H9 (cell line): ENCODE measurements around the gene SDHA. TPM values are rescaled to one million over a fixed set of nuclear protein-coding genes. Genes with fewer than 3 reads are reported as not detected.
"Not testable (repeated sequence)": the region's sequence is repeated elsewhere in the genome, so short reads cannot be mapped to it uniquely, and the experiment has no call there.

Experiments used
- DNase-seq: peaks from one replicate; pipeline ENCODE4 v3.0.0-alpha.2; 2017
- H2AFZ ChIP-seq: one replicate; pipeline ENCODE4 v1.6.1; 2013; ENCODE audit warnings: mild to moderate bottlenecking, low read length, control low read depth, moderate library complexity
- H2AK5ac ChIP-seq: 2 replicates; pipeline ENCODE4 v1.6.1; 2013; ENCODE audit warnings: low read length, control low read depth, mixed read lengths; ENCODE audit not compliant: insufficient read length
- H2BK120ac ChIP-seq: one replicate; pipeline ENCODE4 v1.6.1; 2013; ENCODE audit warnings: low read depth, mild to moderate bottlenecking, low read length, control low read depth, inconsistent platforms; ENCODE audit not compliant: poor library complexity, severe bottlenecking
- H2BK12ac ChIP-seq: 2 replicates; pipeline ENCODE4 v1.6.1; 2013; ENCODE audit warnings: low read length, control low read depth, mixed read lengths, low read depth; ENCODE audit not compliant: insufficient read length
- H2BK15ac ChIP-seq: 2 replicates; pipeline ENCODE4 v1.6.1; 2013; ENCODE audit warnings: low read depth, low read length, control low read depth
- H2BK20ac ChIP-seq: one replicate; pipeline ENCODE4 v1.6.1; 2013; ENCODE audit warnings: low read depth, mild to moderate bottlenecking, low read length, control low read depth, inconsistent platforms; ENCODE audit not compliant: poor library complexity, severe bottlenecking
- H2BK5ac ChIP-seq: 2 replicates; pipeline ENCODE4 v1.6.1; 2013; ENCODE audit warnings: low read length, control low read depth, mixed read lengths; ENCODE audit not compliant: insufficient read length
- H3K14ac ChIP-seq: 2 replicates; pipeline ENCODE4 v1.6.1; 2013; ENCODE audit warnings: low read length, control low read depth; ENCODE audit not compliant: insufficient read depth
- H3K18ac ChIP-seq: 2 replicates; pipeline ENCODE4 v1.6.1; 2013; ENCODE audit warnings: low read depth, mild to moderate bottlenecking, mixed read lengths, low read length, control low read depth; ENCODE audit not compliant: insufficient read length
- H3K23ac ChIP-seq: 2 replicates; pipeline ENCODE4 v1.6.1; 2013; ENCODE audit warnings: low read length, control low read depth, mixed read lengths, low read depth; ENCODE audit not compliant: insufficient read length
- H3K23me2 ChIP-seq: 2 replicates; pipeline ENCODE4 v1.6.1; 2013; ENCODE audit warnings: low read depth, mild to moderate bottlenecking, mixed read lengths, low read length, control low read depth; ENCODE audit not compliant: insufficient read length, poor library complexity, severe bottlenecking
- H3K27ac ChIP-seq: 2 replicates; pipeline ENCODE4 v1.5.1; 2013; ENCODE audit warnings: low read length, control low read depth, mixed read lengths, low read depth; ENCODE audit not compliant: insufficient read length
- H3K27me3 ChIP-seq: 2 replicates; pipeline ENCODE4 v1.6.1; 2013; ENCODE audit warnings: low read length, control low read depth, inconsistent platforms; ENCODE audit not compliant: insufficient read depth
- H3K4ac ChIP-seq: 2 replicates; pipeline ENCODE4 v1.6.1; 2013; ENCODE audit warnings: low read depth, mild to moderate bottlenecking, control low read depth, inconsistent platforms, low read length, moderate library complexity
- H3K4me1 ChIP-seq: 2 replicates; pipeline ENCODE4 v1.6.1; 2013; ENCODE audit warnings: low read length, control low read depth, inconsistent platforms; ENCODE audit not compliant: insufficient read depth
- H3K4me2 ChIP-seq: 2 replicates; pipeline ENCODE4 v1.6.1; 2013; ENCODE audit warnings: low read length, control low read depth, mixed read lengths; ENCODE audit not compliant: insufficient read length, insufficient read depth
- H3K56ac ChIP-seq: 2 replicates; pipeline ENCODE4 v1.6.1; 2013; ENCODE audit warnings: low read depth, mild to moderate bottlenecking, mixed read lengths, low read length, control low read depth; ENCODE audit not compliant: insufficient read length
- H3K79me1 ChIP-seq: 2 replicates; pipeline ENCODE4 v1.6.1; 2013; ENCODE audit warnings: low read depth, mild to moderate bottlenecking, moderate library complexity, low read length, control low read depth, inconsistent platforms; ENCODE audit not compliant: insufficient read depth, poor library complexity, severe bottlenecking
- H3K79me2 ChIP-seq: 2 replicates; pipeline ENCODE4 v1.6.1; 2013; ENCODE audit warnings: low read length, control low read depth, inconsistent platforms; ENCODE audit not compliant: insufficient read depth
- H3K9ac ChIP-seq: 2 replicates; pipeline ENCODE4 v1.6.1; 2013; ENCODE audit warnings: low read length, control low read depth, mixed read lengths; ENCODE audit not compliant: insufficient read length; ENCODE audit errors: extremely low read depth
- H3K9me3 ChIP-seq: one replicate; pipeline ENCODE4 v1.6.1; 2013; ENCODE audit warnings: low read depth, low read length, inconsistent platforms; ENCODE audit not compliant: control insufficient read depth
- H3T11ph ChIP-seq: one replicate; pipeline ENCODE4 v1.6.1; 2013; ENCODE audit warnings: mild to moderate bottlenecking, low read length, control low read depth, inconsistent platforms
- H4K20me1 ChIP-seq: one replicate; pipeline ENCODE4 v1.6.1; 2013; ENCODE audit not compliant: control insufficient read depth, insufficient read length, insufficient read depth
- H4K5ac ChIP-seq: 2 replicates; pipeline ENCODE4 v1.6.1; 2013; ENCODE audit warnings: low read depth, mild to moderate bottlenecking, mixed read lengths, low read length, control low read depth; ENCODE audit not compliant: insufficient read length
- H4K8ac ChIP-seq: replicated peaks from 2 replicates; pipeline ENCODE4 v1.6.1; 2013; ENCODE audit warnings: low read length, control low read depth, mixed read lengths, low read depth; ENCODE audit not compliant: insufficient read length
- H4K91ac ChIP-seq: 2 replicates; pipeline ENCODE4 v1.6.1; 2013; ENCODE audit warnings: low read depth, mild to moderate bottlenecking, moderate library complexity, mixed read lengths, low read length, control low read depth; ENCODE audit not compliant: insufficient read length
- H3K27ac Mint-ChIP-seq, 3 experiments: 2 replicates in 2 of 3; 3 replicates in 1 of 3; pipeline ENCODE4 v1.8.0; 2020 to 2021; ENCODE audit warnings: mixed read lengths in 3 of 3, mild to moderate bottlenecking in 1 of 3, moderate library complexity in 1 of 3
- H3K27me3 Mint-ChIP-seq: 2 replicates; pipeline ENCODE4 v1.8.0; 2021; ENCODE audit warnings: low read depth, mild to moderate bottlenecking, moderate library complexity, mixed read lengths
- H3K36me3 Mint-ChIP-seq, 3 experiments: 2 replicates in 2 of 3; 3 replicates in 1 of 3; pipeline ENCODE4 v1.8.0; 2020 to 2021; ENCODE audit warnings: low read depth in 3 of 3, mixed read lengths in 3 of 3; ENCODE audit not compliant: insufficient read depth in 1 of 3
- H3K4me1 Mint-ChIP-seq, 2 experiments: 2 replicates each; pipeline ENCODE4 v1.8.0; 2020; ENCODE audit warnings: mixed read lengths in 2 of 2
- H3K4me3 Mint-ChIP-seq, 2 experiments: 2 replicates in 1 of 2; 3 replicates in 1 of 2; pipeline ENCODE4 v1.8.0; 2020 to 2021; ENCODE audit warnings: mild to moderate bottlenecking in 2 of 2, mixed read lengths in 2 of 2, moderate library complexity in 1 of 2
- H3K9me3 Mint-ChIP-seq, 2 experiments: 2 replicates in 1 of 2; 3 replicates in 1 of 2; pipeline ENCODE4 v1.8.0; 2020; ENCODE audit warnings: mild to moderate bottlenecking in 2 of 2, mixed read lengths in 2 of 2, moderate library complexity in 1 of 2
- WGBS: extraction: QIAGEN DNeasy Blood & Tissue Kit; methylation state at CpG from one replicate; pipeline ENCODE4 v1.1.7; 2013; ENCODE audit warnings: missing lambda C conversion rate, low lambda C conversion rate, mixed read lengths; ENCODE audit not compliant: insufficient read length; ENCODE audit errors: extremely low coverage; 5-methylcytosine and 5-hydroxymethylcytosine counted together
- total RNA-seq: library from RNA; stranded (reverse); gene quantifications from 2 replicates; pipeline ENCODE4 v1.2.1, GENCODE V29; 2021

SDHA gene
- total RNA-seq, 1 experiment from 2014 or later: 84.8 TPM

GRCh38 chr5:291345-291744 is 73.2 kb downstream of the SDHA start:
- Mint-ChIP-seq H3K9me3 (peaks cover 13 to 20% of the 10 kb centered on the region in 2 experiments), H3K27ac (peak overlapping the region in 2 of 3 experiments; percentile 31 to 37; a peak in 2 of 7 replicates), H3K36me3 (peaks cover 37 to 54% (median 43%) of the 10 kb centered on the region in 3 experiments)
- not testable (repeated sequence) for H3K4ac ChIP-seq, H4K8ac ChIP-seq, H3K27me3 ChIP-seq, H3K4me1 Mint-ChIP-seq, H3T11ph ChIP-seq, H3K18ac ChIP-seq, H2BK12ac ChIP-seq, H3K79me1 ChIP-seq, DNase-seq, H3K23ac ChIP-seq, H3K9ac ChIP-seq, H3K14ac ChIP-seq, H3K23me2 ChIP-seq, H2AFZ ChIP-seq, H3K27ac ChIP-seq, H2BK15ac ChIP-seq, H3K79me2 ChIP-seq, H2BK5ac ChIP-seq, H3K27me3 Mint-ChIP-seq, H2BK20ac ChIP-seq, H3K56ac ChIP-seq, H3K9me3 ChIP-seq, H4K91ac ChIP-seq, H3K4me1 ChIP-seq, H2AK5ac ChIP-seq, H4K20me1 ChIP-seq, H4K5ac ChIP-seq, H3K4me2 ChIP-seq, H3K4me3 Mint-ChIP-seq, H2BK120ac ChIP-seq
- WGBS: no CpG with 5 or more reads among the region's 10 CpGs

DNA sequence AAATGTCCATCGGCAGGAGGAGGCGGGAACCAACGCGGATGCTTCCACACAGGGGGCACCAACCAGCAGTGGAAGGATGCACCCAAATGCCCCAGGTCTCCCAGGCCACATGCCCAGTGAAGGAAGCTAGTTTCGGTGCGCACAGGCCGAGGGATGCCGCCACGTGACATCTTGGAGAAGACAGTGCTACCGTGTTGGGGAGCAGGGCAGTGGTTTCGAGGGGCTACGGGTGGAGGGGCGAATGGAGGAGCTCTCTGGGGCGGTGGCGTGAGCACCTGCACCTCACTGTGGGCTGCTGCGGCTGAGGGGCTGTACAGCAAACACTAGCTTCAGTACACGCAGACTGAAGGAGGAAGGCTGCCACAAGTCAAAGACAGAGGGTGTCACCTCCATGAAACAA is 76.7 kb downstream of the SDHA start:
- H3K27ac Mint-ChIP-seq, H2BK12ac ChIP-seq, H3K9ac ChIP-seq, H3K9me3 ChIP-seq, H3K27me3 Mint-ChIP-seq, H2BK5ac ChIP-seq, H2AFZ ChIP-seq, H3K18ac ChIP-seq, H4K5ac ChIP-seq, H3K56ac ChIP-seq, H3K4ac ChIP-seq, H3K4me2 ChIP-seq, H2BK120ac ChIP-seq, H3K27ac ChIP-seq, H4K20me1 ChIP-seq, H2BK20ac ChIP-seq, H4K8ac ChIP-seq, H2AK5ac ChIP-seq, H3K23me2 ChIP-seq, H4K91ac ChIP-seq, H3K23ac ChIP-seq, DNase-seq, H3K14ac ChIP-seq, H3K79me2 ChIP-seq, H3K4me1 ChIP-seq, H3K4me3 Mint-ChIP-seq, H3K27me3 ChIP-seq, H2BK15ac ChIP-seq, H3T11ph ChIP-seq, H3K79me1 ChIP-seq: not testable (repeated sequence)
- peaks cover 27 to 48% (median 38%) of the 10 kb centered on the region in 3 experiments for H3K36me3 Mint-ChIP-seq
- peaks cover 13 to 22% of the 10 kb centered on the region in 2 experiments for H3K9me3 Mint-ChIP-seq
- WGBS: no CpG with 5 or more reads among the region's 17 CpGs
- H3K4me1 Mint-ChIP-seq: peaks cover 29% of the 10 kb centered on the region in 2 experiments
